GM12873 (cell line): ENCODE results near the gene MOXD1.

Experiments
- TF ChIP-seq, protein P1 (sequence below): IDR thresholded peaks from 2 replicates; pipeline ENCODE4 v1.5.1; 2012; ENCODE audit warnings: low read depth, mild to moderate bottlenecking, moderate library complexity, low read length, control low read depth; ENCODE audit not compliant: insufficient read depth; ENCODE audit errors: missing control alignments

Gene MOXD1

GRCh38 chr6:132410830-132411229 lies 9.6 kb upstream of the MOXD1 start:
- TF ChIP-seq, protein P1, sequence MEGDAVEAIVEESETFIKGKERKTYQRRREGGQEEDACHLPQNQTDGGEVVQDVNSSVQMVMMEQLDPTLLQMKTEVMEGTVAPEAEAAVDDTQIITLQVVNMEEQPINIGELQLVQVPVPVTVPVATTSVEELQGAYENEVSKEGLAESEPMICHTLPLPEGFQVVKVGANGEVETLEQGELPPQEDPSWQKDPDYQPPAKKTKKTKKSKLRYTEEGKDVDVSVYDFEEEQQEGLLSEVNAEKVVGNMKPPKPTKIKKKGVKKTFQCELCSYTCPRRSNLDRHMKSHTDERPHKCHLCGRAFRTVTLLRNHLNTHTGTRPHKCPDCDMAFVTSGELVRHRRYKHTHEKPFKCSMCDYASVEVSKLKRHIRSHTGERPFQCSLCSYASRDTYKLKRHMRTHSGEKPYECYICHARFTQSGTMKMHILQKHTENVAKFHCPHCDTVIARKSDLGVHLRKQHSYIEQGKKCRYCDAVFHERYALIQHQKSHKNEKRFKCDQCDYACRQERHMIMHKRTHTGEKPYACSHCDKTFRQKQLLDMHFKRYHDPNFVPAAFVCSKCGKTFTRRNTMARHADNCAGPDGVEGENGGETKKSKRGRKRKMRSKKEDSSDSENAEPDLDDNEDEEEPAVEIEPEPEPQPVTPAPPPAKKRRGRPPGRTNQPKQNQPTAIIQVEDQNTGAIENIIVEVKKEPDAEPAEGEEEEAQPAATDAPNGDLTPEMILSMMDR, result no peak

- TF ChIP-seq, protein P1, result no peak
Observed at GRCh38 chr6:132405143-132405915, 4.1 kb upstream of the MOXD1 start.

DNA sequence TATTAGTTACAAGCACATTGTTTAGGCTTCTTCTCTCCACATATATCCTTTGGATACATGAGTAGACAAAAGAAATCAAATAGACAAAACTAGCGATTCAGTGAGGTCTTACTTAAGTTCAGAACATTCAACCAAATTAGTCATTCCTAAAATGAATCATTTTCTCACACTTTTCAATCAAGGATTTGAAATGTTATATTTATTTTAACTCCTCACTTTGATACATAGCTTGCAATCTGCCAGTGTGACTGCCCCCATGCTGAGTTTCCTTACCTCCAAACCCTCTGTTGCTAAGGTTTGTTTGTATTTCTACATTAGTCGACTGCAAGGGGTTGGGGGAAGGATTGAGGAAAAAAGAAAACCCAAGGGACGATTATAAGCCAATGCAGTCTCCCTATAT lies 3.5 kb upstream of the MOXD1 start:
- TF ChIP-seq, protein P1, result no peak

GRCh38 chr6:132404330-132404729 lies 3.1 kb upstream of the MOXD1 start:
- TF ChIP-seq, protein P1, result no peak

GRCh38 chr6:132401618-132402285 lies 477 bp upstream of the MOXD1 start:
- TF ChIP-seq, protein P1, result no peak

GRCh38 chr6:132400555-132400882 lies 756 bp downstream of the MOXD1 start:
- TF ChIP-seq, protein P1, result no peak

- TF ChIP-seq, protein P1, result no peak
Observed at GRCh38 chr6:132399376-132400074, 1.8 kb downstream of the MOXD1 start.
